Tibial nerve (tissue), 4 donors: ENCODE data around the gene ASPSCR1. TPM values are rescaled to one million over a fixed set of nuclear protein-coding genes. Genes with fewer than 3 reads are reported as not detected.

Experiments
- DNase-seq, 2 donors: peaks; one replicate each; pipeline ENCODE4 v3.0.0-alpha.2; 2019; ENCODE audit warnings: low spot score in 2 of 2
- H3K27ac ChIP-seq, 4 donors: fragments of 200-600 bp; sonication (generic) in 3 of 4; one replicate each; pipeline ENCODE4 v1.5.1; 2017 to 2019; ENCODE audit warnings: mild to moderate bottlenecking in 1 of 4
- H3K27me3 ChIP-seq, 2 donors: fragments of 200-600 bp; sonication (generic) in 1 of 2; one replicate each; pipeline versions ENCODE4 v1.5.1 to v1.6.0; 2017 to 2019
- H3K36me3 ChIP-seq, 3 donors: fragments of 200-600 bp; sonication (generic); one replicate each; pipeline ENCODE4 v1.5.1; 2018 to 2019
- H3K4me1 ChIP-seq, 4 donors: fragments of 200-600 bp; sonication (generic) in 3 of 4; one replicate each; pipeline ENCODE4 v1.5.1; 2017 to 2019
- H3K4me3 ChIP-seq, 4 donors: fragments of 200-600 bp; sonication (generic) in 3 of 4; one replicate each; pipeline ENCODE4 v1.5.1; 2017 to 2019; ENCODE audit warnings: mild to moderate bottlenecking in 1 of 4, moderate library complexity in 1 of 4
- H3K9me3 ChIP-seq, 4 donors: fragments of 200-600 bp; sonication (generic) in 3 of 4; one replicate each; pipeline ENCODE4 v1.5.1; 2017 to 2019
- CTCF ChIP-seq, 5 experiments: fragments of 200-600 bp in 3 of 5; fragments of 450-650 bp in 2 of 5; sonication (generic) in 3 of 5; IDR thresholded peaks; one replicate each; pipeline ENCODE4 v1.5.1; 2016 to 2019; ENCODE audit warnings: antibody characterized with exemption in 5 of 5, mild to moderate bottlenecking in 3 of 5, moderate library complexity in 2 of 5
- EP300 ChIP-seq, 2 donors: sonication (generic); formaldehyde crosslinking; IDR thresholded peaks; one replicate each; pipeline ENCODE4 v1.6.1; 2017; ENCODE audit warnings: antibody characterized with exemption in 2 of 2, mild to moderate bottlenecking in 1 of 2
- POLR2A ChIP-seq, 2 donors: fragments of 450-650 bp; IDR thresholded peaks; one replicate each; pipeline ENCODE4 v1.6.1; 2017; ENCODE audit warnings: antibody characterized with exemption in 2 of 2, mild to moderate bottlenecking in 2 of 2, moderate library complexity in 2 of 2
- WGBS, 2 donors: methylation state at CpG; one replicate each; pipeline ENCODE4 v1.1.5; 2018; 5-methylcytosine and 5-hydroxymethylcytosine counted together
- total RNA-seq, 4 donors: library from RNA; depleted of rRNA; stranded (reverse); fragments of >200 nt; gene quantifications; one replicate each; pipeline ENCODE4 v1.1.0, GENCODE V29; 2016

ASPSCR1 gene
- total RNA-seq, 4 donors from 2014 or later: 32.9 to 82.8 (median 55.6) TPM

DNA sequence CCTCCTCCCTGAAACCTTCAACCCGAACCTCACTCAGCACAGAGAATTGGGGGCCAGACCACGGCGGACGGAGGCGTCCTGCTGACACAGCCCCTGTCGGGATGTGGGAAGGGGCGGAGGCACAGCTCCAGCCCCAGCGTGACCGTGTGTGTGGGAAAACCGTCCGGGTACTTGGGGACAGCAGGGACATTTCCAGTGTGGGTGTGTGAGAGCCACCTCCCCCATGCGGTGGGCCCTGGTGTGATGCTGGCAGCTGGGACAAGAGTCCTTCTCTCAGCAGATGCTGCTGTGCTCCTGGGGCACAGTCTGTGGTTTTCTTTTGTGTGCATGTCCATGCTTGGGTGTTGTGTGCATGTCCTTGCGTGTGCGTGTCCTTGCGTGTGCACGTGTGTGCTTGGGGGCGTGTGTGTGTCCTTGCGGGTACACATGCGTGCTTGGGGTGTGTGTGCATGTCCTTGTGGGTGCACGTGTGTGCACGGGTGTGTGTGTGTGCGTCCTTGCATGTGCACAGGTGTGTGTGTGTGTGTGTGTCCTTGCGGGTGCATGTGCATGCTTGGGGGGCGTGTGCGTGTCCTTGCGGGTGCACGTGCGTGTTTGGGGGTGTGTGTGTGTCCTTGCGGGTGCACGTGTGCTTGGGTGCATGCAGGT is 28.4 kb downstream of the ASPSCR1 start:
- H3K36me3 ChIP-seq: peaks cover 0 to 8% (median 0%) of the 10 kb centered on the region in 3 donors
- H3K27ac ChIP-seq: no peak overlapping the region
- no peaks in the 10 kb centered on the region for H3K27me3 ChIP-seq
- WGBS, 2 donors: 80 to 83% methylated on average over 12 to 30 of the region's 30 CpGs
- TF ChIP-seq EP300 (IDR thresholded peaks at IDR 0.05): no peak
- no peak for TF ChIP-seq POLR2A (IDR thresholded peaks at IDR 0.05)
- no peak for TF ChIP-seq CTCF (IDR thresholded peaks at IDR 0.05)
- no peaks in the 10 kb centered on the region for H3K9me3 ChIP-seq
- peaks cover 0 to 61% (median 21%) of the 10 kb centered on the region in 4 donors for H3K4me1 ChIP-seq
- no peak for DNase-seq
- no peak overlapping the region for H3K4me3 ChIP-seq

GRCh38 chr17:82006468-82007227 is 29.2 kb downstream of the ASPSCR1 start:
- no peak for TF ChIP-seq POLR2A (IDR thresholded peaks at IDR 0.05)
- TF ChIP-seq CTCF (IDR thresholded peaks at IDR 0.05): no peak
- TF ChIP-seq EP300 (IDR thresholded peaks at IDR 0.05): no peak
- DNase-seq: no peak
- WGBS, 2 donors: 59 to 63% methylated on average over 20 to 23 of the region's 24 CpGs
- Histone ChIP-seq H3K36me3 (peaks cover 0 to 13% (median 0%) of the 10 kb centered on the region in 3 donors), H3K27ac (no peak overlapping the region), H3K4me3 (no peak overlapping the region), H3K4me1 (peaks cover 0 to 61% (median 21%) of the 10 kb centered on the region in 4 donors), H3K9me3 (no peaks in the 10 kb centered on the region), H3K27me3 (no peaks in the 10 kb centered on the region)

- H3K27ac ChIP-seq: no peak overlapping the region
- peaks cover 0 to 18% (median 0%) of the 10 kb centered on the region in 3 donors for H3K36me3 ChIP-seq
- no peak overlapping the region for H3K4me3 ChIP-seq
- no peaks in the 10 kb centered on the region for H3K9me3 ChIP-seq
- no peaks in the 10 kb centered on the region for H3K27me3 ChIP-seq
- no peak for DNase-seq
- TF ChIP-seq EP300 (IDR thresholded peaks at IDR 0.05): no peak
- no peak for TF ChIP-seq POLR2A (IDR thresholded peaks at IDR 0.05)
- no peak for TF ChIP-seq CTCF (IDR thresholded peaks at IDR 0.05)
- 88 to 92% methylated on average over 5 to 6 of the region's 6 CpGs for WGBS, 2 donors
- H3K4me1 ChIP-seq: peaks cover 0 to 61% (median 21%) of the 10 kb centered on the region in 4 donors
Observed at GRCh38 chr17:82007228-82007494, 29.7 kb downstream of the ASPSCR1 start.

- Histone ChIP-seq H3K36me3 (peaks cover 0 to 23% (median 0%) of the 10 kb centered on the region in 3 donors), H3K27me3 (no peaks in the 10 kb centered on the region), H3K9me3 (no peaks in the 10 kb centered on the region), H3K27ac (no peak overlapping the region), H3K4me3 (no peak overlapping the region), H3K4me1 (peaks cover 0 to 61% (median 21%) of the 10 kb centered on the region in 4 donors)
- 70 to 72% methylated on average over 13 to 24 of the region's 30 CpGs for WGBS, 2 donors
- no peak for TF ChIP-seq EP300 (IDR thresholded peaks at IDR 0.05)
- TF ChIP-seq CTCF (IDR thresholded peaks at IDR 0.05): no peak
- no peak for TF ChIP-seq POLR2A (IDR thresholded peaks at IDR 0.05)
- no peak for DNase-seq
Observed at GRCh38 chr17:82007495-82008257, 30.2 kb downstream of the ASPSCR1 start.
